IPS-18c (cell line): ENCODE measurements around the gene PMCH.
"Not testable (repeated sequence)": the region's sequence is repeated elsewhere in the genome, so short reads cannot be mapped to it uniquely, and the experiment has no call there.

Source experiments
- H3K4me3 ChIP-seq: 2 replicates; pipeline ENCODE4 v1.7.0; 2013; ENCODE audit warnings: low read depth, mild to moderate bottlenecking, low read length, moderate library complexity; ENCODE audit not compliant: insufficient read depth
- H3K9me3 ChIP-seq: one replicate; pipeline ENCODE4 v1.6.1; 2013; ENCODE audit warnings: mild to moderate bottlenecking, low read length, moderate library complexity; ENCODE audit not compliant: control insufficient read depth, insufficient read depth

PMCH gene

DNA sequence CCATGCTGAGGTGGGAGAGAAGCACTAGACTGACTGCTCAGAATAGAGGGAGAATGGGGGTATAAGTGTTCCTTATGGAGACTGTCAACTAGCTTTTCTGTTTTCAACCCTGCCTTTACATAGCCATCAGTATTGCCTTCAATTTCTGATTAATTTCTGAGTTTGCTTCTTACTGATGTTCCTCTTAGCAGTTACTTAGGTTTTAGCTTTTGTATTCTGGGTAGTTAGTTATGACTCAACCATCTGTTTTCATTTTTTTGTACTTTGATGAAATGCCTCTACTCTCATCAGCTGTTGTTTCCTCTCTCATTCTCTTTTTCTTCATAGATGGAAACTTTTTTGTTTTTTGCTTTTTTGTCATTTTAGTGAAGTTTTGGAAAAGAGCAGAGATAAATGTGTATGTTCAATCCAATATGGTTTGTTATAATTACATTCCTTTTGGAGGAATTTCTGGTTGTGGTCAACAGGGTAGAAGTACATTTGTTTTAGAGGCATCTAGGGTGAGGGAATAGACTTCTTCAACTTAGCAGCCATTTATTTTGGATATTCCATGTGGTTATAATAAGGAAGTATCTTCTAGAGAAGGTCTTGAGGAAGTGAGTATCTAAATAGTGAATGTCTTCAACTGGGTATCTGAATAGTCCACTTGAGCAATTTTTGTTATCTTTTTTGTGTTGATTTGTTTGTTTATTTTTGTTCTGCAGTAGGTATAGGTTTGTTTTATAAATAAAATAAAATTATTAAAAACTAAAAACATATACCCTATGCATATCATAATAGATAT, 29.6 kb downstream of the PMCH start:
- no peak overlapping the region for H3K4me3 ChIP-seq
- no peaks in the 10 kb centered on the region for H3K9me3 ChIP-seq

GRCh38 chr12:102163383-102163782, 34.2 kb downstream of the PMCH start:
- Histone ChIP-seq H3K4me3 (no peak overlapping the region), H3K9me3 (no peaks in the 10 kb centered on the region)

GRCh38 chr12:102155206-102155605, 42.4 kb downstream of the PMCH start:
- H3K4me3 ChIP-seq, H3K9me3 ChIP-seq: not testable (repeated sequence)

- not testable (repeated sequence) for H3K9me3 ChIP-seq, H3K4me3 ChIP-seq
Observed at GRCh38 chr12:102147062-102147587, 50.5 kb downstream of the PMCH start.
